Smooth muscle cell (in vitro differentiated cells): ENCODE measurements around the gene THBS2. TPM values are rescaled to one million over a fixed set of nuclear protein-coding genes. Genes with fewer than 3 reads are reported as not detected.

ENCODE experiments used
- DNase-seq: peaks from one replicate; lab custom pipeline; 2025; ENCODE audit not compliant: unreplicated experiment; lab: John Stamatoyannopoulos, UW
- H2AFZ ChIP-seq: fragments of 200-600 bp; sonication (generic); 2 replicates; pipeline ENCODE4 v1.6.0; 2016; ENCODE audit warnings: antibody characterized with exemption, low read depth, mild to moderate bottlenecking
- H3F3A ChIP-seq: fragments of 200-600 bp; sonication (generic); 2 replicates; pipeline ENCODE4 v1.6.0; 2017; ENCODE audit warnings: antibody characterized with exemption, low read depth
- H3K27ac ChIP-seq: fragments of 200-600 bp; sonication (generic); 2 replicates; pipeline ENCODE4 v1.5.1; 2016; ENCODE audit warnings: low read depth, mild to moderate bottlenecking
- H3K27me3 ChIP-seq: fragments of 200-600 bp; sonication (generic); 2 replicates; pipeline ENCODE4 v1.6.1; 2016; ENCODE audit warnings: low read depth, mild to moderate bottlenecking
- H3K36me3 ChIP-seq: fragments of 200-600 bp; sonication (generic); 2 replicates; pipeline ENCODE4 v1.5.1; 2016; ENCODE audit warnings: low read depth
- H3K4me1 ChIP-seq: fragments of 200-600 bp; sonication (generic); 2 replicates; pipeline ENCODE4 v1.5.1; 2016; ENCODE audit warnings: low read depth
- H3K4me2 ChIP-seq: fragments of 200-600 bp; sonication (generic); 2 replicates; pipeline ENCODE4 v1.6.0; 2016; ENCODE audit warnings: mild to moderate bottlenecking
- H3K4me3 ChIP-seq: fragments of 200-600 bp; sonication (generic); 2 replicates; pipeline ENCODE4 v1.5.1; 2016; ENCODE audit warnings: mild to moderate bottlenecking
- H3K79me2 ChIP-seq: fragments of 200-600 bp; sonication (generic); 2 replicates; pipeline ENCODE4 v1.6.0; 2016; ENCODE audit warnings: low read depth, mild to moderate bottlenecking
- H3K9ac ChIP-seq: fragments of 200-600 bp; sonication (generic); 2 replicates; pipeline ENCODE4 v1.6.0; 2016; ENCODE audit warnings: low read depth
- H3K9me3 ChIP-seq: fragments of 200-600 bp; sonication (generic); replicated peaks from 2 replicates; pipeline ENCODE4 v1.5.1; 2016; ENCODE audit warnings: low read depth
- H4K20me1 ChIP-seq: fragments of 200-600 bp; sonication (generic); 2 replicates; pipeline ENCODE4 v1.6.0; 2016; ENCODE audit warnings: low read depth
- WGBS: methylation state at CpG from one replicate; pipeline ENCODE4 v1.1.7; 2016; ENCODE audit warnings: low lambda C conversion rate; 5-methylcytosine and 5-hydroxymethylcytosine counted together
- polyA plus RNA-seq: library from polyadenylated mRNA; unstranded; fragments of >200 nt; fragmentation: Nextera tagmentation; extraction: Ambion mirVana; gene quantifications from 2 replicates; pipeline ENCODE4 v1.2.1, GENCODE V29; 2016
- total RNA-seq: library from RNA; depleted of rRNA; stranded (reverse); fragments of >200 nt; gene quantifications from 2 replicates; pipeline ENCODE4 v1.2.3, GENCODE V29; 2014
- TF ChIP-seq, protein P1 (sequence below): fragments of 200-600 bp; sonication (generic); IDR thresholded peaks from 2 replicates; pipeline ENCODE4 v1.5.1; 2017; ENCODE audit warnings: borderline replicate concordance, mild to moderate bottlenecking, antibody characterized with exemption; ENCODE audit not compliant: insufficient read depth, poor library complexity, severe bottlenecking

Gene THBS2
- total and polyA plus RNA-seq, 2 experiments from 2014 or later: 10.1 to 13.9 TPM

DNA sequence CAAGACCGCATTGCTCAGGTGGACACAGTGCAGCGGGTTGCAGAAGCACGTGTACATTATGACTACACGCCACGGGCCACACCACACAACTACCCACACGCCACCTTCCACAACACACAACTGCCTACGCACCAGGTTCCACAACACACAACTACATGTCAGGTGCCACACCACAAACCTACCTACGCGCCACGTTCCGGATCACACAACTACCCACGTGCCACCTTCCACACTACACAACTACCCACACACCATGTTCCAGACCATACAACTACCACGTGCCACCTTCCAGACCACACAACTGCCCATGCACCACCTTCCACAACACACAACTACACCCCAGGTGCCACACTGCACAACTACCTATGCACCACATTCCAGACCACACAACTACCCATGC lies 20.5 kb downstream of the THBS2 start:
- Histone ChIP-seq H3K4me2 (no peak overlapping the region), H2AFZ (no peak overlapping the region), H3K79me2 (no peaks in the 10 kb centered on the region), H3K27ac (no peak overlapping the region), H3K36me3 (no peaks in the 10 kb centered on the region), H3K27me3 (no peaks in the 10 kb centered on the region), H4K20me1 (no peaks in the 10 kb centered on the region), H3K4me1 (no peaks in the 10 kb centered on the region), H3K9me3 (no peaks in the 10 kb centered on the region), H3K9ac (no peak overlapping the region), H3K4me3 (no peak overlapping the region), H3F3A (no peaks in the 10 kb centered on the region)
- 94% methylated on average over 12 of the region's 13 CpGs for WGBS
- DNase-seq: no peak
- TF ChIP-seq, protein P1, sequence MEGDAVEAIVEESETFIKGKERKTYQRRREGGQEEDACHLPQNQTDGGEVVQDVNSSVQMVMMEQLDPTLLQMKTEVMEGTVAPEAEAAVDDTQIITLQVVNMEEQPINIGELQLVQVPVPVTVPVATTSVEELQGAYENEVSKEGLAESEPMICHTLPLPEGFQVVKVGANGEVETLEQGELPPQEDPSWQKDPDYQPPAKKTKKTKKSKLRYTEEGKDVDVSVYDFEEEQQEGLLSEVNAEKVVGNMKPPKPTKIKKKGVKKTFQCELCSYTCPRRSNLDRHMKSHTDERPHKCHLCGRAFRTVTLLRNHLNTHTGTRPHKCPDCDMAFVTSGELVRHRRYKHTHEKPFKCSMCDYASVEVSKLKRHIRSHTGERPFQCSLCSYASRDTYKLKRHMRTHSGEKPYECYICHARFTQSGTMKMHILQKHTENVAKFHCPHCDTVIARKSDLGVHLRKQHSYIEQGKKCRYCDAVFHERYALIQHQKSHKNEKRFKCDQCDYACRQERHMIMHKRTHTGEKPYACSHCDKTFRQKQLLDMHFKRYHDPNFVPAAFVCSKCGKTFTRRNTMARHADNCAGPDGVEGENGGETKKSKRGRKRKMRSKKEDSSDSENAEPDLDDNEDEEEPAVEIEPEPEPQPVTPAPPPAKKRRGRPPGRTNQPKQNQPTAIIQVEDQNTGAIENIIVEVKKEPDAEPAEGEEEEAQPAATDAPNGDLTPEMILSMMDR: no peak

DNA sequence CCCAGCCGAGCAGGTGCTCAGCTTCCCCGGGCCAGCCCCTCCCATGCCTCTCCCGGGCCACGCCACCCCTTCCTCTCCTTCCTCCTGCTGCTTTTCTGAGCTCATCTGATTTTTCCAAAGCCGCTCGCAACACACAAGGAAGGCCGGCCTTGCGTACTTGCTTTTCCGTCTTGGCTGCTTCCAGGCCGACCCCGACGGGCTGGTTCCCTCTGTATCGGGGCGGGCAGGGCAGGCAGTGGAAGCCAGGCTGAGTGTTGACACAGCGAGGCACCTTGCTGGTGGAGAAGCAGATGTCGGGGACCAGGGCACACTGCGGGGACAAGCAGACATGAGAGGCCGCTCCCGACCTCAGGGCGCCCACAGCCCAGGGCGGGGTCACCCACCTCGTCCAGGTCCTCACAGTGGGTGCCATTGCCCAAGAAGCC lies 21.1 kb downstream of the THBS2 start:
- no peak overlapping the region for H3K4me2 ChIP-seq
- H3K27me3 ChIP-seq: no peaks in the 10 kb centered on the region
- no peak overlapping the region for H3K27ac ChIP-seq
- H3K4me1 ChIP-seq: no peaks in the 10 kb centered on the region
- no peaks in the 10 kb centered on the region for H3F3A ChIP-seq
- 93% methylated on average over 22 of the region's 22 CpGs for WGBS
- TF ChIP-seq, protein P1: no peak
- H4K20me1 ChIP-seq: no peaks in the 10 kb centered on the region
- H3K79me2 ChIP-seq: no peaks in the 10 kb centered on the region
- no peak overlapping the region for H3K9ac ChIP-seq
- H3K4me3 ChIP-seq: no peak overlapping the region
- no peaks in the 10 kb centered on the region for H3K9me3 ChIP-seq
- H2AFZ ChIP-seq: no peak overlapping the region
- no peak for DNase-seq
- no peaks in the 10 kb centered on the region for H3K36me3 ChIP-seq

DNA sequence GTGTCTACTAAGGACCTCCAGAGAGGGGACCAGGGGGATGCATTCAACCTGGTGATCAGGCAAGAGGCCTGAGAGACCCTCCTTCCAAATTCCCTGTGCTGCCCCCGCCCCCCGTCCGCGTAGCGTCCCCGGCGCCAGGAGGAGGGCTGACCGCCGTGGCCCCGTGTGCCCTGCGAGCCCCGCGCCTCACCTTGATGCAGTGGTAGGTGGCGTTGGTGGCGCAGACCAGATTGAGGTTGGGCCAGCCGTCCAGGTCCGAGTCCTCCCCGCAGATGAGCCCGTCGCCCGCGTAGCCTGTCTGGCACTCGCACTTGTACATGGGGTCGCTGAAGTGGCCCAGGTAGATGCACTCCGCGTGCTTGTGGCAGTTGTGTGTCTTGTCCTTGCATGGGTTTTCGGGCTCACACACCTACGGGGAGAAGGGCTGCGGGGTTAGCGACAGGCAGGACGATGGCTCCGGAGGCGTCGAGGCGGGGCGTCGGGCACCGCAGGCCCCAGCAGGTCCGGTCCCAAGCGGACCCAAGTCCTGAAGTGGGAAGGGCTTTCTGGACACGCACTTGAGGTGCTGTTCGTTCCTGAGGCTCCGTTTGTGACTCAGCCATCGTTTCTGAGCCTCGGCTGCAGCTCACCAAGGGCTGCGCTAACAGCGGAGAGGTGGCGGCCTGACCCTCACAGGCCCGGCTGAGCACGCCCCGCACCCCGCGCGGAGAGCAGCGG lies 21.7 kb downstream of the THBS2 start:
- TF ChIP-seq, protein P1: no peak
- Histone ChIP-seq H3K4me2 (no peak overlapping the region), H4K20me1 (no peaks in the 10 kb centered on the region), H3K4me3 (no peak overlapping the region), H2AFZ (no peak overlapping the region), H3K9ac (no peak overlapping the region), H3K27ac (no peak overlapping the region), H3F3A (no peaks in the 10 kb centered on the region), H3K4me1 (no peaks in the 10 kb centered on the region), H3K27me3 (no peaks in the 10 kb centered on the region), H3K36me3 (no peaks in the 10 kb centered on the region), H3K79me2 (no peaks in the 10 kb centered on the region), H3K9me3 (no peaks in the 10 kb centered on the region)
- WGBS: 98% methylated on average over 55 of the region's 55 CpGs
- DNase-seq: no peak
